ENCODE data around the gene GRB10. TPM values are rescaled to one million over a fixed set of nuclear protein-coding genes. Genes with fewer than 3 reads are reported as not detected.

Gene GRB10
- total and polyA plus RNA-seq, 4 donors, result 10.7 to 53.1 (median 17.5) TPM

DNA sequence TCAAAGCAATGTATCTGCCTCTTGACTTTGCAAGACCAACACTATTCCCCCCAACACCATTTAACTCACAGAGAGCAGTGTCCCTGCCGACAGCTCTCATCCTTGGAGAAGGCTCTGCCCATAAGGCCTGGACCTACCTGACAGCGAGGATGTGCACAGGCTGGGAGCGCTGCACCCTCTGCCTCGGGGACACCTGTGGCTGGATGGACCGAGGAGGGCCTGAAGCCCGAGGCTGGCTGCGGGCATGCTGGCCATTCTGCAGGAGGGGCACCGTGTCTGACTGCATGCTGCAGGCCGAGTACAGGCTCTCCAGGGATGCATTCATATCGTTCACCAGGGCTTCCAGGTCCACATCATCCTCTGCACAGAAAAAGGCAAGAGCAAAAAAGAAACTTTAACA lies 108.4 kb downstream of the GRB10 start:
- H3K27ac ChIP-seq (ENCODE audit: low read depth in 1 of 2, low read length in 2 of 2), result no peak overlapping the region
- peaks cover 12 to 35% (median 32%) of the 10 kb centered on the region in 4 donors for H3K4me1 ChIP-seq (ENCODE audit: control insufficient read depth in 4 of 4, insufficient read depth in 4 of 4, low read length in 3 of 4)
- WGBS, result 93% methylated on average over 10 of the region's 10 CpGs
- TF ChIP-seq, protein P1, sequence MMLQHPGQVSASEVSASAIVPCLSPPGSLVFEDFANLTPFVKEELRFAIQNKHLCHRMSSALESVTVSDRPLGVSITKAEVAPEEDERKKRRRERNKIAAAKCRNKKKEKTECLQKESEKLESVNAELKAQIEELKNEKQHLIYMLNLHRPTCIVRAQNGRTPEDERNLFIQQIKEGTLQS (IDR thresholded peaks at IDR 0.05), result no peak
- TF ChIP-seq, protein P2, sequence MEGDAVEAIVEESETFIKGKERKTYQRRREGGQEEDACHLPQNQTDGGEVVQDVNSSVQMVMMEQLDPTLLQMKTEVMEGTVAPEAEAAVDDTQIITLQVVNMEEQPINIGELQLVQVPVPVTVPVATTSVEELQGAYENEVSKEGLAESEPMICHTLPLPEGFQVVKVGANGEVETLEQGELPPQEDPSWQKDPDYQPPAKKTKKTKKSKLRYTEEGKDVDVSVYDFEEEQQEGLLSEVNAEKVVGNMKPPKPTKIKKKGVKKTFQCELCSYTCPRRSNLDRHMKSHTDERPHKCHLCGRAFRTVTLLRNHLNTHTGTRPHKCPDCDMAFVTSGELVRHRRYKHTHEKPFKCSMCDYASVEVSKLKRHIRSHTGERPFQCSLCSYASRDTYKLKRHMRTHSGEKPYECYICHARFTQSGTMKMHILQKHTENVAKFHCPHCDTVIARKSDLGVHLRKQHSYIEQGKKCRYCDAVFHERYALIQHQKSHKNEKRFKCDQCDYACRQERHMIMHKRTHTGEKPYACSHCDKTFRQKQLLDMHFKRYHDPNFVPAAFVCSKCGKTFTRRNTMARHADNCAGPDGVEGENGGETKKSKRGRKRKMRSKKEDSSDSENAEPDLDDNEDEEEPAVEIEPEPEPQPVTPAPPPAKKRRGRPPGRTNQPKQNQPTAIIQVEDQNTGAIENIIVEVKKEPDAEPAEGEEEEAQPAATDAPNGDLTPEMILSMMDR (IDR thresholded peaks at IDR 0.05; ENCODE audit: low read depth, low read length, missing input control), result no peak
- TF ChIP-seq NR2F2 (IDR thresholded peaks at IDR 0.05), result no peak
- TF ChIP-seq, protein P3, sequence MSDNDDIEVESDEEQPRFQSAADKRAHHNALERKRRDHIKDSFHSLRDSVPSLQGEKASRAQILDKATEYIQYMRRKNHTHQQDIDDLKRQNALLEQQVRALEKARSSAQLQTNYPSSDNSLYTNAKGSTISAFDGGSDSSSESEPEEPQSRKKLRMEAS (IDR thresholded peaks at IDR 0.05), result no peak
- no peak for TF ChIP-seq FOXA2 (IDR thresholded peaks at IDR 0.05)
- TF ChIP-seq, protein P4, sequence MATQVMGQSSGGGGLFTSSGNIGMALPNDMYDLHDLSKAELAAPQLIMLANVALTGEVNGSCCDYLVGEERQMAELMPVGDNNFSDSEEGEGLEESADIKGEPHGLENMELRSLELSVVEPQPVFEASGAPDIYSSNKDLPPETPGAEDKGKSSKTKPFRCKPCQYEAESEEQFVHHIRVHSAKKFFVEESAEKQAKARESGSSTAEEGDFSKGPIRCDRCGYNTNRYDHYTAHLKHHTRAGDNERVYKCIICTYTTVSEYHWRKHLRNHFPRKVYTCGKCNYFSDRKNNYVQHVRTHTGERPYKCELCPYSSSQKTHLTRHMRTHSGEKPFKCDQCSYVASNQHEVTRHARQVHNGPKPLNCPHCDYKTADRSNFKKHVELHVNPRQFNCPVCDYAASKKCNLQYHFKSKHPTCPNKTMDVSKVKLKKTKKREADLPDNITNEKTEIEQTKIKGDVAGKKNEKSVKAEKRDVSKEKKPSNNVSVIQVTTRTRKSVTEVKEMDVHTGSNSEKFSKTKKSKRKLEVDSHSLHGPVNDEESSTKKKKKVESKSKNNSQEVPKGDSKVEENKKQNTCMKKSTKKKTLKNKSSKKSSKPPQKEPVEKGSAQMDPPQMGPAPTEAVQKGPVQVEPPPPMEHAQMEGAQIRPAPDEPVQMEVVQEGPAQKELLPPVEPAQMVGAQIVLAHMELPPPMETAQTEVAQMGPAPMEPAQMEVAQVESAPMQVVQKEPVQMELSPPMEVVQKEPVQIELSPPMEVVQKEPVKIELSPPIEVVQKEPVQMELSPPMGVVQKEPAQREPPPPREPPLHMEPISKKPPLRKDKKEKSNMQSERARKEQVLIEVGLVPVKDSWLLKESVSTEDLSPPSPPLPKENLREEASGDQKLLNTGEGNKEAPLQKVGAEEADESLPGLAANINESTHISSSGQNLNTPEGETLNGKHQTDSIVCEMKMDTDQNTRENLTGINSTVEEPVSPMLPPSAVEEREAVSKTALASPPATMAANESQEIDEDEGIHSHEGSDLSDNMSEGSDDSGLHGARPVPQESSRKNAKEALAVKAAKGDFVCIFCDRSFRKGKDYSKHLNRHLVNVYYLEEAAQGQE (IDR thresholded peaks at IDR 0.05), result no peak
- TF ChIP-seq GABPA (IDR thresholded peaks at IDR 0.05 in 1 of 2, conservative IDR thresholded peaks at IDR 0.05 in 1 of 2), result no peak
- TF ChIP-seq FOXA1 (IDR thresholded peaks at IDR 0.05), result no peak
- no peaks in the 10 kb centered on the region for H3K27me3 ChIP-seq (ENCODE audit: control insufficient read depth in 4 of 4, insufficient read depth in 4 of 4, low read length in 3 of 4)
- H3K36me3 ChIP-seq (ENCODE audit: control insufficient read depth in 4 of 4, insufficient read depth in 3 of 4, low read depth in 1 of 4, low read length in 3 of 4), result peaks cover 0 to 32% (median 14%) of the 10 kb centered on the region in 4 donors
- H3K9me3 ChIP-seq (ENCODE audit: control insufficient read depth in 4 of 4, low read length in 3 of 4), result no peaks in the 10 kb centered on the region
- no peak overlapping the region for H3K9ac ChIP-seq (ENCODE audit: low read depth in 1 of 2, low read length in 2 of 2)
- no peak for DNase-seq (ENCODE audit: low spot score)
- H3K4me3 ChIP-seq (ENCODE audit: low read depth in 1 of 3, low read length in 3 of 3), result no peak overlapping the region

DNA sequence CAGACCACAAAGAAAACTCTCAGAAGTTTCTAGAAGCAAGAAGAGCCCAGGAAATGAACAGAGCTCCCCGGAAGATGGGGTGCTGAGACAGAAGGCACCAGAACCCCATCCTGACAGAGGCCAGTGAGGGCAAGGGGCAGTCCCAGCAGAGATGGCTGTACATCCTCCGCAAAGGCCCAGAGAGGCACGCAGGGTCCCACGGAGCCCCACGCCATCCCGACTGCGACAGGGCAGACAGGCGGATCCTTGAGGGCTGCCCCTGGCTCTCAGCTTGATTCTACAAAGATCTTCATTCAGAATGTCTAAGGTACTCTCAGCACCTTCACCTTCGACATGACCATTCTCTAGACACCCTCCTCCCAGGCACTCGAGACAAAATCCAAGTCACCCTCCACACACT lies 109.6 kb downstream of the GRB10 start:
- peaks cover 13 to 35% (median 29%) of the 10 kb centered on the region in 4 donors for H3K4me1 ChIP-seq (ENCODE audit: control insufficient read depth in 4 of 4, insufficient read depth in 4 of 4, low read length in 3 of 4)
- no peak overlapping the region for H3K4me3 ChIP-seq (ENCODE audit: low read depth in 1 of 3, low read length in 3 of 3)
- H3K9ac ChIP-seq (ENCODE audit: low read depth in 1 of 2, low read length in 2 of 2), result no peak overlapping the region
- H3K27ac ChIP-seq (ENCODE audit: low read depth in 1 of 2, low read length in 2 of 2), result no peak overlapping the region
- H3K27me3 ChIP-seq (ENCODE audit: control insufficient read depth in 4 of 4, insufficient read depth in 4 of 4, low read length in 3 of 4), result no peaks in the 10 kb centered on the region
- no peaks in the 10 kb centered on the region for H3K9me3 ChIP-seq (ENCODE audit: control insufficient read depth in 4 of 4, low read length in 3 of 4)
- 92% methylated on average over 10 of the region's 10 CpGs for WGBS
- DNase-seq (ENCODE audit: low spot score), result no peak
- H3K36me3 ChIP-seq (ENCODE audit: control insufficient read depth in 4 of 4, insufficient read depth in 3 of 4, low read depth in 1 of 4, low read length in 3 of 4), result peaks cover 0 to 32% (median 14%) of the 10 kb centered on the region in 4 donors
- TF ChIP-seq, protein P5, sequence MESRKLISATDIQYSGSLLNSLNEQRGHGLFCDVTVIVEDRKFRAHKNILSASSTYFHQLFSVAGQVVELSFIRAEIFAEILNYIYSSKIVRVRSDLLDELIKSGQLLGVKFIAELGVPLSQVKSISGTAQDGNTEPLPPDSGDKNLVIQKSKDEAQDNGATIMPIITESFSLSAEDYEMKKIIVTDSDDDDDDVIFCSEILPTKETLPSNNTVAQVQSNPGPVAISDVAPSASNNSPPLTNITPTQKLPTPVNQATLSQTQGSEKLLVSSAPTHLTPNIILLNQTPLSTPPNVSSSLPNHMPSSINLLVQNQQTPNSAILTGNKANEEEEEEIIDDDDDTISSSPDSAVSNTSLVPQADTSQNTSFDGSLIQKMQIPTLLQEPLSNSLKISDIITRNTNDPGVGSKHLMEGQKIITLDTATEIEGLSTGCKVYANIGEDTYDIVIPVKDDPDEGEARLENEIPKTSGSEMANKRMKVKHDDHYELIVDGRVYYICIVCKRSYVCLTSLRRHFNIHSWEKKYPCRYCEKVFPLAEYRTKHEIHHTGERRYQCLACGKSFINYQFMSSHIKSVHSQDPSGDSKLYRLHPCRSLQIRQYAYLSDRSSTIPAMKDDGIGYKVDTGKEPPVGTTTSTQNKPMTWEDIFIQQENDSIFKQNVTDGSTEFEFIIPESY (IDR thresholded peaks at IDR 0.05), result no peak
- TF ChIP-seq HNF4G (IDR thresholded peaks at IDR 0.05) (no peak), GABPA (IDR thresholded peaks at IDR 0.05 in 1 of 2, conservative IDR thresholded peaks at IDR 0.05 in 1 of 2) (no peak), RAD21 (IDR thresholded peaks at IDR 0.05) (no peak), TAF1 (conservative IDR thresholded peaks at IDR 0.05) (no peak), SP1 (IDR thresholded peaks at IDR 0.05) (no peak), NR2F2 (IDR thresholded peaks at IDR 0.05) (no peak), FOXA2 (IDR thresholded peaks at IDR 0.05) (no peak), YY1 (IDR thresholded peaks at IDR 0.05) (no peak), EGR1 (IDR thresholded peaks at IDR 0.05; ENCODE audit: low read depth in 2 of 2) (no peak), RXRA (IDR thresholded peaks at IDR 0.05) (no peak), FOXA1 (IDR thresholded peaks at IDR 0.05) (no peak)
- TF ChIP-seq, protein P4 (IDR thresholded peaks at IDR 0.05), result no peak
- TF ChIP-seq, protein P3 (IDR thresholded peaks at IDR 0.05), result no peak
- TF ChIP-seq, protein P1 (IDR thresholded peaks at IDR 0.05), result no peak
- TF ChIP-seq, protein P2 (IDR thresholded peaks at IDR 0.05; ENCODE audit: low read depth, low read length, missing input control), result no peak
